Stimulated activated CD8-positive, alpha-beta memory T cell treated with anti-CD3 and anti-CD28 coated beads, Interleukin-2, amount 100 ng/mL, for 48 hours (primary cell): ENCODE measurements around the gene PTPRM.
"Not testable (repeated sequence)": the region's sequence is repeated elsewhere in the genome, so short reads cannot be mapped to it uniquely, and the experiment has no call there.

Experiments
- DNase-seq, 2 donors: peaks; one replicate each; pipeline ENCODE4 v3.0.0-alpha.2; 2020; ENCODE audit warnings: low read depth in 2 of 2

The PTPRM gene

GRCh38 chr18:7725897-7726296 is 158.8 kb downstream of the PTPRM start:
- DNase-seq: no peak

GRCh38 chr18:7726522-7726921 is 159.4 kb downstream of the PTPRM start:
- DNase-seq: no peak

- no peak for DNase-seq
These were observed 160.4 kb downstream of the PTPRM start for GRCh38 chr18:7727361-7728076.

GRCh38 chr18:7728297-7728696 is 161.2 kb downstream of the PTPRM start:
- DNase-seq: no peak

- DNase-seq: no peak
These were observed 162.8 kb downstream of the PTPRM start for GRCh38 chr18:7729868-7730267.

- no peak for DNase-seq
These were observed 163.6 kb downstream of the PTPRM start for GRCh38 chr18:7730682-7731081.

GRCh38 chr18:7733642-7734041 is 166.5 kb downstream of the PTPRM start:
- DNase-seq: no peak

DNA sequence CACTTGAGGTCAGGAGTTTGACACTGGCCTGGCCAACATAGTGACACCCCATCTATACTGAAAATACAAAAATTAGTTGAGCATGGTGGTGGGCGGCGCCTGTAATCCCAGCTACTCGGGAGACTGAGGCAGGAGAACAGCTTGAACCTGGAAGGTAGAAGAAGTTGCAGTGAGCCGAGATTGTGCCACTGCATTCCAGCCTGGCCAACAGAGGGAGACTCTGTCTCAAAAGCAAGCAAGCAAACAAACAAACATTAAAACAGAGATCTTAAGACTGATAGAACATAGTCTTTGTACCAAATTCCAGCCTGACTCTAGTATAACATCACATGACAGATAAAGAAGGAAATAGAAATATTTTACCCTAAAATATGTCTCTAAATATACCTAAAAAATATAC is 168.1 kb downstream of the PTPRM start:
- no peak for DNase-seq

GRCh38 chr18:7735626-7736175 is 168.6 kb downstream of the PTPRM start:
- no peak for DNase-seq

DNA sequence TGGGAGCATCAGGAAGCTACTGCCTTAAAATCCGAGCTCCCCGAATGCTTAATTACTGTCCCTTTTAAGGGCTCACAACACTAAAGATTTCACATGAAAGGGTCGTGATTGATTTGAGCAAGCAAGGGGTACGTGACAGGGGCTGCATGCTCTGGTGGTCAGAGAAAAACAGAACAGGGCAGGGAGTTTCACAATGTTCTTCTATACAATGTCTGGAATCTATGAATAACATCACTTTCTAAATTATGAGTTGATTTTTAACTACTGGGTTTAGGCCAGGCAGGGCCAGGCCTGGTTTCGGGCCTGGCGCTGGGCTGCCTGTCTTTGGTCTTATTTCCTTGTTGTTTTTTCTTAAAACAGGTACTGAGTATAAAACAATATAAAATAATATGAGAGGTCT is 169.4 kb downstream of the PTPRM start:
- DNase-seq: not testable (repeated sequence)

GRCh38 chr18:7737550-7737949 is 170.4 kb downstream of the PTPRM start:
- DNase-seq: no peak

GRCh38 chr18:7740821-7741220 is 173.7 kb downstream of the PTPRM start:
- no peak for DNase-seq

DNA sequence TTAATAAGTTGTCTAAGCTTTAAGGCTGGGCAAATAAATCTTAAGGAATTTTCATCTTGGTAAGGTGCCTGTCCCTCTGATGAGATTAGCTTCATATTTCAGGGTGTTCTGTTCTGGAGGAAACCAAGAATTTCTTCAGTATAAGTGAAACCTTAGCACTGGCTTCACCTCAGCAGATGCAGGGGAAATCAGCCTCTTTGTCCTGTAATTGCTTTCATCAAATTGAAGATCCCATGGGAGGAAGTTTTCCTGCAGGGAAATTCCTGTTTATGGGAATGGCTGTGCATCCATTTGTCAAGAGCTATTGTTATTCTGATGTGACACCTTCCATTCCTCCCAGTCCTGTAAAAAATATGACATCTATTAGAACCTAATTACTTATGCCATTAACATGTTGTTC is 174.5 kb downstream of the PTPRM start:
- DNase-seq: no peak

DNA sequence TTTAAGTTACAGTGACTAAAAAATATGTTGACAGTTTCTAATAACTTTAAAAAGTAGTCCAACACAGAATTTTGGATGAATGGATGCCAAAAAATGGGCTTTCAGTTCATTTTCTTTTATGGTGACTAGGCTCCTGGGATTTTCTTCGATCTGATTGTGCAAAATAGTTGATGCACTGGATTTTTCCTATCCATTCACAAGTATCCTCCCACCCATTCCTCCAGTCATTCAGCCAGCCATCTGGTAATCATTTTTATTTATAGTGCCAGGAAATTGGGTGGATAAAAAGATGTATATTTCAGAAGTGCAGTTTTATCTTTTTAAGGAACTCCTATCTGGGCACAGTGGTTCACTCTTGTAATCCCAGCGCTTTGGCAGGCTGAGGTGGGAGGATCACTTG is 175.1 kb downstream of the PTPRM start:
- DNase-seq: no peak

DNA sequence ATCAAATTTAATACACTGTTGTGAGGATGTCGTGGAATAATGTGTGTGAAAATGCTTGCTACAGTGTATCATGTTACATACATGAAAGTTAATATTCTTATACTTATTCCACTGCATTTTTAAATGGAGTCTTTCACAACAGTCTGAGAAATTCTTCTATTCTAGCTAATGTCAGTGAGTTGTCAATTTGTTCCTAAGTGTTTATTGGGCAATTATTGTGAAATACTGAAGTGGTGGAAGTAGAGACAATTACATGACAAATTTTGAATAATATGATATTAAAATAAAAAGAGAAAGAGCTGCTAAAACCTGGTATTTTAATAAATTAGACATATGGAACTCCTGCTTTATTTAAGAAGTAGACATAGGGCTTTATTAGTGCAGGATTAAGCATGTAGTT is 176.1 kb downstream of the PTPRM start:
- DNase-seq: no peak

- no peak for DNase-seq
These were observed 179.0 kb downstream of the PTPRM start for GRCh38 chr18:7746106-7746505.

DNA sequence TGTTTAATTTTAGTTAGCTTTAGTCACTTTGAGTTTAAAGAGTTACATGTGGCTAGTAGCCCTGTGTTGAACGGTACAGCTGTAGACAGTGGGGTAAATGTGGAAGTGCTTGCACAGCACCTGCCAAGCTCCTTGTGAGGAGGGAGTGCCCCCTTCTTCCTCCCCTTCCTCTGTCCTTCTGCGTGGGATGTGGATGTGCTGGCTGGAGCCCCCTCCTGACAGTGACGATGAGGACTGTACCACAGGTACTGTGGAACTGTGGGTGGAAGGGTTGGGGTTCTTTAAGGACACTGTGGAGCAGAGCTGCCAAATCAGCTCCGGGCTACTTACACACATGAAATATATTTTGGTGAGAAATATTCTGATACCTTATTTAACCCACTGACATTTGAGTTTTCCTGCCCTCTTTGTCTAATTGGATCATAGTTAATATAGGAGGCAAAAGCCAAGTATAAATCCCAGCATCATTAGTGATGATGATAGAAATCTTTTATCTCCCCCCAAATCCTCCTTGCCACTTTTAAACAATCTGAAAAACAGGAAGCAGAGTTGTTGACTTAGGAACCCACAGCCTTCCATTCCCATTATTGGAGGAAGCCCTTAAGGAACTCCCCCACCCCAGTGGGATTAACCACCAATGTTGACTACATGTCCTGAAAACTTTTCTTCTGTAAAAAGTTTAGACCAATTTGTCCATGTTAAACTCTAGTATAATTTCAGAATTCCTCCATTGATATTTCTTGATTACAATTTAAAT is 181.3 kb downstream of the PTPRM start:
- DNase-seq: no peak

- no peak for DNase-seq
These were observed 181.9 kb downstream of the PTPRM start for GRCh38 chr18:7749008-7749405.

- no peak for DNase-seq
These were observed 182.4 kb downstream of the PTPRM start for GRCh38 chr18:7749510-7749981.

- no peak for DNase-seq
These were observed 183.1 kb downstream of the PTPRM start for GRCh38 chr18:7750095-7750663.

DNA sequence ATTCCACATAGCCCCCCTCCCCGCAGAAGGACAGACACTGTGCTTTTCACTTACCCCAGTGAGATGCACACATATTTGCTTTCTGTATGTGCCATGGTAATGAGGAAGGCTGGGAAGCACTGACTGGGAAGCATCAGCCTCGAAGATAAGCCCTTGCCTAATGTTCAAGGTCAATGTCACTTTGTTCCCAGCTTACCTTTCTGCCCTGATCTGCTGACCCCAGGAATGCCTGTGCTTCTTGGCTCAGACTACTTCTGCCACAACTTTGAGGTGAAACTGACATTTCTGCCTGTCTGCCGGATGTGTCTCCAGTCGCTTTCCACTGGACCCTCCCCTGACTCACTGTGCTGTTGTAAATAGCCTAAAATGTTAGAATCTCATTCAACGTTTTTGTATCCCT is 183.8 kb downstream of the PTPRM start:
- DNase-seq: no peak

DNA sequence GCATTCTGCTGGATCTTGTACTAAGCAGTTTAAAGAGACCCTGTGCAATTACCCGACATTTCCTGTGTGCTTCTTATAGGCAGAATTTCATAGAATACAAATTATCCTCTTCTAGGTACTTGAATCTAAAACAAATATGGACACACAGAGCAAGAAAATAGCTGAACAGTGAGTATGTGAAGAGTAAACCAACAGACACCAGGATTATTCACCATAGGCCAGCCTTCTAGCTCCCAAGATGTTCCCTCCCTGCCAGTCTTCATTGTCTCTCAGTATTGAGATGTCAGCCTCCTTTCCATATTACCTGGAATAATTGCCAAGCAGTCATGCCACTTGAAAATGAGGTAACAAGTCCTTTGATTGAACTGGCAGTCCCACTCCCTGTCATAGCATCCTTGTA is 187.1 kb downstream of the PTPRM start:
- DNase-seq: no peak

DNA sequence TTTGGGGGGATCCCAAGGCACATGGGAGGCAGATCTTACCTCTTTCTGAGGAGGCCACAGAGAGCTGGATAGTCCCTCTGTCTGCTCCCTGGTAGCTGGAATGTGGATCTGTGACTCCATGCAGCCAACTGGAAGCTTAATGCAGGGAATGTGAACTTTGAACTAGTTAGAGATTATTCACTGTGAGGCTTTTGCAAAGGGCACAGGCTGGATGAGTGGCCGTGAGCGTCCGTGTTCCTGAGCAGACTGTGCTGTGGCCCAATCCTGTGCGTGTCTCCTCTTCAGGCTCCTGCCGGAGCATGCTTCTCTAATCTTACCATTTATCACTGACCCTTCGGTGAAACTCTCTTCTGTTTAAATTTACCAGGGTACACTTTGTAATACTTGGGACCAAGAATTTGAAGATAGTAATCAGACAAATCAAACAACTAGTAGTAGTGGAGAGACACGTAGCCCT is 187.6 kb downstream of the PTPRM start:
- no peak for DNase-seq
